Measurements from ENCODE around the gene VWC2. TPM values are rescaled to one million over a fixed set of nuclear protein-coding genes. Genes with fewer than 3 reads are reported as not detected.

VWC2 gene
- total RNA-seq, 2 donors from 2014 or later = not detected

DNA sequence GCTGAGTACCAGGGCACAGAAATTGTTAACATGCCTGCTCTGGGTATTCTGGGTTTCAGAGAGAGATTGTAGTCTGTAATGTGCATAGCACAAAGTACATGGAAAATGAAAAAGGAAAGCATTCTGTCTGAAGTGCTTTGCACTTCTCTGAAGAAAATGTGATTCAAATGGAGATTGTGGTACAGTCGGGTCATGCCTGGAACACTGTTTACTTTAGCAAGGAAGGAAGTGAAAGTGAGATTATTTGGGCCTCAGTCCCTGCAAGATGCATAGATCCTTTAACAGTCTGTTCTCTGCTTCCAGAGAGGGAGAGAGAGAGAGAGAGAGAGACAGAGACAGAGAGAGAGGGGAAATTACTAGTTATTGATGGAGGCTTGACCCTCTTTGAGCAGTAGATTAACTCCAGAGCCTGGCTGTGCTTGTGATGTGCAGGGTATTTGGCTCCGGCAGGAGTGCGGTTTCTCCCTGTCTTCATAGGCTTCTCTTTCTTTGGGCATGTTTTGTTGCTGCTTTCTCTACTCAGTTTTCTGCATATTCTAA lies 5.4 kb downstream of the VWC2 start:
- ATAC-seq (no peak), DNase-seq (no peak)
- no peaks in the 10 kb centered on the region for H3K36me3 ChIP-seq (replicated peaks in 1 of 2; ENCODE audit: insufficient read depth in 1 of 2, low read depth in 2 of 2)
- H3K27me3 ChIP-seq = peaks cover 0 to 11% of the 10 kb centered on the region in 2 donors
- 70% methylated on average over 3 of the region's 3 CpGs for WGBS, 2 donors
- peaks cover 20% of the 10 kb centered on the region for H3K4me1 ChIP-seq
- no peaks in the 10 kb centered on the region for H3K9me3 ChIP-seq
- TF ChIP-seq POLR2A (IDR thresholded peaks at IDR 0.05) = no peak
- TF ChIP-seq, protein P1, sequence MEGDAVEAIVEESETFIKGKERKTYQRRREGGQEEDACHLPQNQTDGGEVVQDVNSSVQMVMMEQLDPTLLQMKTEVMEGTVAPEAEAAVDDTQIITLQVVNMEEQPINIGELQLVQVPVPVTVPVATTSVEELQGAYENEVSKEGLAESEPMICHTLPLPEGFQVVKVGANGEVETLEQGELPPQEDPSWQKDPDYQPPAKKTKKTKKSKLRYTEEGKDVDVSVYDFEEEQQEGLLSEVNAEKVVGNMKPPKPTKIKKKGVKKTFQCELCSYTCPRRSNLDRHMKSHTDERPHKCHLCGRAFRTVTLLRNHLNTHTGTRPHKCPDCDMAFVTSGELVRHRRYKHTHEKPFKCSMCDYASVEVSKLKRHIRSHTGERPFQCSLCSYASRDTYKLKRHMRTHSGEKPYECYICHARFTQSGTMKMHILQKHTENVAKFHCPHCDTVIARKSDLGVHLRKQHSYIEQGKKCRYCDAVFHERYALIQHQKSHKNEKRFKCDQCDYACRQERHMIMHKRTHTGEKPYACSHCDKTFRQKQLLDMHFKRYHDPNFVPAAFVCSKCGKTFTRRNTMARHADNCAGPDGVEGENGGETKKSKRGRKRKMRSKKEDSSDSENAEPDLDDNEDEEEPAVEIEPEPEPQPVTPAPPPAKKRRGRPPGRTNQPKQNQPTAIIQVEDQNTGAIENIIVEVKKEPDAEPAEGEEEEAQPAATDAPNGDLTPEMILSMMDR (IDR thresholded peaks at IDR 0.05) = no peak
- no peak overlapping the region for H3K27ac ChIP-seq
- no peak overlapping the region for H3K4me3 ChIP-seq
- intact Hi-C loops (cut with DNase I) = no loop called here

DNA sequence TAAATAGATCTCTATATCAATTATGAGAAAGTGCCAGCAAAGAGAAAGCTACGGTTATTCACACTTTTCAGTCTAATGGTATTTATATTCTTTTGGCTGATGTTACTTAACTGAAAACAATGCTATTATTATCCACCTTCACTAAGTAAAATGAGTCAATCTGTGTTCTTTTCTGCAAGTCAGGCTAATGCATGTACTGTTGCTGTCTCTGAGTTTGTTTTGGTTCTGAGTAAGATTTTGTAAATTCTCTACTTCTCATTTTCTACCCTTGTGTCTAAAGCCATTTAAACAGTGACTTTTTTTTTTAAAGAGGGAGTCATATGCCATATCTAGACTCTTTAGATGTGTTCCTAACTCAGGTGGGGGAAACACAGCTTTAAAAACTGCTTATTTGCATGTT lies 7.5 kb downstream of the VWC2 start:
- WGBS, 2 donors = 95 to 96% methylated on average over 1 of the region's 1 CpG
- Histone ChIP-seq H3K36me3 (replicated peaks in 1 of 2; ENCODE audit: insufficient read depth in 1 of 2, low read depth in 2 of 2) (no peaks in the 10 kb centered on the region), H3K27ac (no peak overlapping the region), H3K27me3 (no peaks in the 10 kb centered on the region), H3K9me3 (no peaks in the 10 kb centered on the region), H3K4me3 (no peak overlapping the region), H3K4me1 (no peaks in the 10 kb centered on the region)
- DNase-seq (no peak), ATAC-seq (no peak)
- intact Hi-C loops (cut with DNase I) = no loop called here
- no peak for TF ChIP-seq POLR2A (IDR thresholded peaks at IDR 0.05)
- TF ChIP-seq, protein P1 (IDR thresholded peaks at IDR 0.05) = no peak

GRCh38 chr7:49781996-49782395 lies 8.6 kb downstream of the VWC2 start:
- no peaks in the 10 kb centered on the region for H3K4me1 ChIP-seq
- TF ChIP-seq, protein P1 (IDR thresholded peaks at IDR 0.05) = no peak
- TF ChIP-seq POLR2A (IDR thresholded peaks at IDR 0.05) = no peak
- no peak overlapping the region for H3K27ac ChIP-seq
- H3K36me3 ChIP-seq (replicated peaks in 1 of 2; ENCODE audit: insufficient read depth in 1 of 2, low read depth in 2 of 2) = no peaks in the 10 kb centered on the region
- intact Hi-C loops (cut with DNase I) = no loop called here
- no peak overlapping the region for H3K4me3 ChIP-seq
- DNase-seq (no peak), ATAC-seq (no peak)
- 88 to 89% methylated on average over 1 of the region's 1 CpG for WGBS, 2 donors
- H3K27me3 ChIP-seq = no peaks in the 10 kb centered on the region
- no peaks in the 10 kb centered on the region for H3K9me3 ChIP-seq

GRCh38 chr7:49783446-49783845 lies 10.0 kb downstream of the VWC2 start:
- Histone ChIP-seq H3K27ac (no peak overlapping the region), H3K36me3 (replicated peaks in 1 of 2; ENCODE audit: insufficient read depth in 1 of 2, low read depth in 2 of 2) (no peaks in the 10 kb centered on the region), H3K4me1 (no peaks in the 10 kb centered on the region), H3K4me3 (no peak overlapping the region), H3K27me3 (no peaks in the 10 kb centered on the region), H3K9me3 (no peaks in the 10 kb centered on the region)
- WGBS, 2 donors = 74 to 83% methylated on average over 7 of the region's 7 CpGs
- intact Hi-C loops (cut with DNase I) = no loop called here
- ATAC-seq = no peak
- TF ChIP-seq, protein P1 (IDR thresholded peaks at IDR 0.05) = no peak
- TF ChIP-seq POLR2A (IDR thresholded peaks at IDR 0.05) = no peak
- no peak for DNase-seq

DNA sequence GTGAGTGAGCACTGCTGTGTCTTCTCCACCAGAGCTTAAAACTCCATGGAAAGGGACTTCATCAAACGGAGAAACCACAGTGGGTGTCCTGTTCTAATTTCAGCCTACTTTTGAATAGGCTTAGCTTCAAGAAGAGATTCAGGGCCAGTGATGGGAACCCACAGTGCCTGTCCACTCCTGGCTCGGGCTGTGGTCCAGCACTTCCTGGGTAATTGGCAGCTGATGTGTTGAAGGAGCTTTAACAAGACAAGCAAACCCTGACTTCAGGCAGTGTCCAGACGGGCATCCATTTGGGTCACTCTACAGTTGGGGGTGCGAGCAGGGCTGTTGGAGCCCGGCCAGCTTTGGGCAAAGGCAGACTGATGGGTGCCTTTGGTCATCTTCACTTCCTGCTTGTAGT lies 14.5 kb downstream of the VWC2 start:
- TF ChIP-seq, protein P1 (IDR thresholded peaks at IDR 0.05) = no peak
- no peak for TF ChIP-seq POLR2A (IDR thresholded peaks at IDR 0.05)
- Histone ChIP-seq H3K27me3 (no peaks in the 10 kb centered on the region), H3K36me3 (replicated peaks in 1 of 2; ENCODE audit: insufficient read depth in 1 of 2, low read depth in 2 of 2) (no peaks in the 10 kb centered on the region), H3K4me1 (no peaks in the 10 kb centered on the region), H3K9me3 (no peaks in the 10 kb centered on the region), H3K4me3 (no peak overlapping the region), H3K27ac (no peak overlapping the region)
- ATAC-seq (no peak), DNase-seq (no peak)
- 85 to 87% methylated on average over 5 of the region's 5 CpGs for WGBS, 2 donors
- intact Hi-C loops (cut with DNase I) = no loop called here

Measured in body of pancreas (tissue), 4 donors.